Muscle of arm (tissue), 14 donors: ENCODE measurements around the gene GPT2. TPM values are rescaled to one million over a fixed set of nuclear protein-coding genes. Genes with fewer than 3 reads are reported as not detected.
A peak's percentile ranks its signal among the peaks of the same experiment; 100 is the strongest.

Experiments used
- DNase-seq: peaks from one replicate; pipeline ENCODE4 v3.0.0-alpha.2; 2013
- long read RNA-seq, 11 donors: transcript quantifications; one replicate each; lab custom pipeline, GENCODE V29; 2026
- polyA plus RNA-seq, 12 donors: library from polyadenylated mRNA; unstranded; fragments of 120-200 nt; gene quantifications; one replicate each; pipeline ENCODE4 v1.2.1, GENCODE V29; 2013; ENCODE audit not compliant: insufficient read length in 12 of 12

Gene GPT2, protein sequence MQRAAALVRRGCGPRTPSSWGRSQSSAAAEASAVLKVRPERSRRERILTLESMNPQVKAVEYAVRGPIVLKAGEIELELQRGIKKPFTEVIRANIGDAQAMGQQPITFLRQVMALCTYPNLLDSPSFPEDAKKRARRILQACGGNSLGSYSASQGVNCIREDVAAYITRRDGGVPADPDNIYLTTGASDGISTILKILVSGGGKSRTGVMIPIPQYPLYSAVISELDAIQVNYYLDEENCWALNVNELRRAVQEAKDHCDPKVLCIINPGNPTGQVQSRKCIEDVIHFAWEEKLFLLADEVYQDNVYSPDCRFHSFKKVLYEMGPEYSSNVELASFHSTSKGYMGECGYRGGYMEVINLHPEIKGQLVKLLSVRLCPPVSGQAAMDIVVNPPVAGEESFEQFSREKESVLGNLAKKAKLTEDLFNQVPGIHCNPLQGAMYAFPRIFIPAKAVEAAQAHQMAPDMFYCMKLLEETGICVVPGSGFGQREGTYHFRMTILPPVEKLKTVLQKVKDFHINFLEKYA
- polyA plus RNA-seq: 10 to 100 TPM in 11 of 12 donors, not detected in 1; 16.1 to 45.1 (median 26.2) TPM
- long read RNA-seq, donor 1: 0 reads
- long read RNA-seq, donor 2, transcript GPT2-201 (12 exons, 3,984 nt): major isoform, 7 of 15 reads
- long read RNA-seq, donor 2, partial matches to known transcripts: 6 of 15 reads
- long read RNA-seq, donor 2, other reads (novel, unspliced or antisense): 0 of 15 reads
- long read RNA-seq, donor 3, partial matches to known transcripts: 5 of 9 reads
- long read RNA-seq, donor 3, other reads (novel, unspliced or antisense): 0 of 9 reads
- long read RNA-seq, donor 4, partial matches to known transcripts: 0 of 4 reads
- long read RNA-seq, donor 4, other reads (novel, unspliced or antisense): 0 of 4 reads
- long read RNA-seq, donor 5, transcript GPT2-201 (12 exons, 3,984 nt): major isoform, 13 of 15 reads
- long read RNA-seq, donor 5, partial matches to known transcripts: 0 of 15 reads
- long read RNA-seq, donor 5, other reads (novel, unspliced or antisense): 0 of 15 reads
- long read RNA-seq, donor 6: 0 reads
- long read RNA-seq, donor 7, partial matches to known transcripts: 0 of 4 reads
- long read RNA-seq, donor 7, other reads (novel, unspliced or antisense): 0 of 4 reads
- long read RNA-seq, donor 8, transcript GPT2-201 (12 exons, 3,984 nt): major isoform, 14 of 16 reads
- long read RNA-seq, donor 8, partial matches to known transcripts: 0 of 16 reads
- long read RNA-seq, donor 8, other reads (novel, unspliced or antisense): 0 of 16 reads
- long read RNA-seq, donor 9, partial matches to known transcripts: 0 of 1 reads
- long read RNA-seq, donor 9, other reads (novel, unspliced or antisense): 0 of 1 reads
- long read RNA-seq, donor 10, transcript GPT2-201 (12 exons, 3,984 nt): major isoform, 14 of 41 reads
- long read RNA-seq, donor 10, partial matches to known transcripts: 26 of 41 reads
- long read RNA-seq, donor 10, other reads (novel, unspliced or antisense): 0 of 41 reads
- long read RNA-seq, donor 11, partial matches to known transcripts: 0 of 4 reads
- long read RNA-seq, donor 11, other reads (novel, unspliced or antisense): 0 of 4 reads

DNA sequence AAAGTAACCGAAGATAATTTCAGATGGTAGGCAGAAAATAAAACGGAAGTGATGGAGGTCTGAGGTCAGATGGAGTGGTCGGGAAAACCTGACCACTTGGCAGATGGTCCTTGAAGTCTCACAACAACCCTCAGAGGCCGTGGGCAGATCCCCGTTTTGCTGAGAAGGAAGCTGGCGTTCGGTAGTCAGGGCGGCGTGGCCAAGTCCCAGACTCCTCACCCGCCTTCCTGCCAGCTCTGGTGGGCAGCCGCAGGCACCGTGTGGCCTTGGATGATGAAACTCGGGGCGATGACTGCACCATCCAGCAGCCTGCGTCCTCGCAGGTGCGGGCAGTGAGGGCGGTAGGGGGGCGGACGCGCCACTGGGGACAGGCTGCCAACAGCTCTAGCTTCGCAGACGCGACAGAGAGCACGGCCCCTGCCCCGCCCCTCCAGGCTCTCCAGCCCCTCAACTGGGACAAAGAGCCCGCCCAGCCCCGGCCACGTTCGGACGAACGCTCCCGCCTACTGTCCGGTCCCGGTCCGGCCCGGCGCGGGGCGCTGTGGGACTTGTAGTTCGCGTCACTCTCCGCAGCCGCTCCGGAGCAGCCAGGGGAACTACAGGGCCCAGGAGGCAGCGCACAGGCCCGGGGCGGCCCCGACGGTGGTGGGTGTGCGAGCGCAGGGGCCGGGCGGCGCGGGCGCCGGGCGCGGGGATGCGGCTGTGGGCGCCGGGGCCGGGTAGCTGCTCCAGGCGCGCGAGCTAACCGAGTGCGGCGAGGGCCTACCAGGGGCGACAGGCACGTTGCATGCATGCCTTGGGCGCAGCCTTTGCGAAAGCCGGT, at the start of gene GPT2:
Gene GPT2, plus strand, starts transcription at position 673 of the 823 bp plus-strand sequence. CDS start 354 bp downstream, outside the sequence.
- peak; percentile 94 for DNase-seq

DNA sequence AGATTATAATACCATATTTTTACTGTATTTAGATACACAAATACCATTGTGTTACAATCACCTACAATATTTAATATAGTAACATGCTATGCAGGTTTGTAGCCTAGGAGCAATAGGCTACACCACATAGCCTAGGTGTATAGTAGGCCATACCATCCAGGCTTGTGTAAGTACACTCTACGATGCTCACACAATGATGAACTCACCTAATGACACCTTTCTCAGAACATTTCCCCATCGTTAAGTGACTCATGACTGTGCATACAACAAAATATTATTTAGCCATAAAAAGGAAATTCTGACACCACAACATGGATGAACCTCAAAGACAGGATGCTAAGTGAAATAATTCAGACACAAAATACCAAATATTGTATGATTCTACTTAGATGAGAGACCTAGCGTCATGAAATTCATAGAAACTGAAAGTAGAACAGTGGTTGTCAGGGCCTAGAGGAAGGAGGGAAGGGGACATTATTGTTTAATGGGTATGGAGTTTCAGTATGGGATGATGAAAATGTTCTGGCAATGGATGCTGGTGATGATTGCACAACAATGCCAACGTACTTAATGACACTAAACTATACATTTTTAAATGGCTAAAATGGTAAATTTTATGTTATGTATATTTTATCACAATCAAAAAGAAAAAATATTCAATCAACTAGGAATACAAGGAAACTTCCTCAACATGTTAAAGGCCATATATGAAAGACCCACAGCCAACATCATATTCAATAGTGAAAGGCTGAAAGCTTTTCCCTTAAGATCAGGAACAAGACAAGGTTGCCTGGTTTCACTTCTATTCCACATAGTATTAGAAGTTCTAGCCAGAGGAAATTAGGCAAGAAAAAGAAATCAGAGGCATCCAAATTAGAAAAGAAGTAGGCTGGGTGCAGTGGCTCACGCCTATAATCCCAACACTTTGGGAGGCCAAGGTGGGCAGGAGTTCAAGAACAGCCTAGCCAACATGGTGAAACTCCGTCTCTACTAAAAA, 47.3 kb upstream of the GPT2 start:
- DNase-seq: no peak

DNA sequence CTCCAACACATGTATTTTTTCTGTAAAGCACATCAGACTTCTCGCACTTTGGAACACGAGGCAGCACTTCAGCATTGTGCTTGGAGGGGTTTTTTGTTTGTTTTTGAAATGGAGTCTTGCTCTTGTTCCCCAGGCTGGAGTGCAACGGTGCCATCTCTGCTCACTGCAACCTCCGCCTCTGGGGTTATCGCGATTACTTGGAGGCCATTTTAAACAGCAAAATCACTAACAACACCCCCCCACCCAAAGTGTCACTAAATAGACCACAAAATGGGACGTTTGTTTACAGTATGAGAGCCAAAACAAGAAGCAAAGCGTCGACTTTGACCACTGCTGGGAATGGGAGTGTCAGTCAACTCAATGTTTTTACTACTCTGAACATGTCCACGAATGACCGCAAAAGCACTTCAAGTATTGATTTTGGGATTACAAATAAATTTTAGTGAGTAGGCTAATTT, 44.1 kb upstream of the GPT2 start:
- no peak for DNase-seq

DNA sequence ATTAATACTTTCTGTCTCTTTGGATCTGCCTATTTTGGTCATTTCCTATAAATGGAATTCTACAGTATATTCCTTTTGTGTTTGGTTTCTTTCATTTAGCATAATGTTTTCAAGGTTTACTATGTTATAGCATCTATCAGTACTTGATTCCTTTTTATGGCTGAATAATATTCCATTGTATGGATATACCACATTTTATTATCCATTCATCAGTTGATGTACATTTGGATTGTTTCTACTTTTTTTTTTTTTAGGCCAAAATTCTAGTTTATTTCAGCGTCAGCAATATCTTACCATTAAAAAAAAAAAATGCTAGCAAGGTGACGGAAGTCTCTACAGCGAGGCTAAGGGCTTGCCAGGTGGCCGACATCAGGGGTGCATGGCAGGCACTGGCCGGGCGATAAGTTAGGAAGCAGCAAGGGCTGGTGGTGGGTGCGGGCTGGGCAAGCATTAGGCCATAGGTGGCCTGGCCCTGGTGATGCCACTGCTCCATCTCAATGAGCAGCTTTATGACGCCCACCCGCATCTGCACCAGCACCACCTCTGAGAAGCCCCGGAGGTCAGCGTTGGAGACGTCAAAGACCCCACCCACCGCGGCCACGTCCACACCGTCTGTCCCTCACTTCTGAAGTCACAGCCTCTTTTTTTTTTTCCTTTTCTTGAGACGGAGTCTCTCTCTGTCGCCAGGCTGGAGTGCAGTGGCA, 41.8 kb upstream of the GPT2 start:
- DNase-seq: no peak

DNA sequence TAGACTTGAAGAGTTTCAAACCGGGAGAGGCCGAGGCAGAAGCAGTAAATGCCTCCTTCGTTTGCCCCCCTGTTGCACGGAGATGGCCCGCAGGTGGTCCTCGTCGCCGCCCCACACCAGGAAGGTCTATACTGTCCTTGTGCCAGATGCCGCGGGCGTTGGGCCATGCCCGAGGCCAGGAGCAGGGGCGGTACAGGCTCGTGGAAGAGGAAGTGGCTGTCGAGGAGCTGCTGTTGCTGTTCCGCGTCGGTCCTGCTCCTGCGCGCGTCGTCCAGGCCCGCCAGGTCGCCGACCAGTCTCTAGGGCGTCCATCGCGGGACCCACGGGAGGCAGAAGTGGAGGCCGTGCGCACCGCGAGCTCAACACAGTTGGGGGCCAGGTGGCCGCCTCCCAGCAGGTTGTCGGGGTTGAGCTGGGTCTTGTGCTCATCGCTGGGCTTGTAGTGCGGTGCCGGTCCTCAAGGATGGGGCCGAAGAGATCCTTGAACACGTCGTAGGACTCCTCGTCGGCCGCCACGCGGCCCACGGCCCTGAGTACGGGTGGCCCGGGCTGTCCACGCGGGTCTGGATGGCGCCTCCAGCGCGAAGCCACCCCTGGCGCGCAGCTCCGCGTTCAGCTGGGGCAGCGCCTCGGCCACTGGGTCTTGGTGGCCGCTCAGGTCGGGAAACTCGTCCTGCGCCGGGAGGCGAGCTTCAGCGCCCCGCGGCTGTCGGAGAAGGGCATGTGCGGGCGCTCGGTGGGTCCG, 40.1 kb upstream of the GPT2 start:
- DNase-seq: no peak

DNA sequence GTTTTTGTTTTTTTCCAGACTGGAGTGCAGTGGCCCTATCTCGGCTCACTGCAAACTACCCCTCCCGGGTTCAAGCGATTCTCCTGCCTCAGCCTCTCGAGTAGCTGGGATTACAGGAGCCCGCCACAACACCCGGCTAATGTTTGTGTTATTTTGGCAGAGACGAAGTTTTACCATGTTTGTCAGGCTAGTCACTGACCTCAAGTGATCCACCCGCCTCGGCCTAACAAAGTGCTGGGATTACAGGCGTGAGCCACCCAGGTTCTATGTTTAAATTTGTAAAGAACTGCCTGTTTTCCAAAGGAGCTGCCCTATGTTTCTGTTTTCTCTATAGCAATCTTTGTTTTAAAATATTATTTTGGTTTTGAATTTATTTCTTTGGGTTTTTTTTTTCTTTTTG, 39.4 kb upstream of the GPT2 start:
- DNase-seq: no peak

DNA sequence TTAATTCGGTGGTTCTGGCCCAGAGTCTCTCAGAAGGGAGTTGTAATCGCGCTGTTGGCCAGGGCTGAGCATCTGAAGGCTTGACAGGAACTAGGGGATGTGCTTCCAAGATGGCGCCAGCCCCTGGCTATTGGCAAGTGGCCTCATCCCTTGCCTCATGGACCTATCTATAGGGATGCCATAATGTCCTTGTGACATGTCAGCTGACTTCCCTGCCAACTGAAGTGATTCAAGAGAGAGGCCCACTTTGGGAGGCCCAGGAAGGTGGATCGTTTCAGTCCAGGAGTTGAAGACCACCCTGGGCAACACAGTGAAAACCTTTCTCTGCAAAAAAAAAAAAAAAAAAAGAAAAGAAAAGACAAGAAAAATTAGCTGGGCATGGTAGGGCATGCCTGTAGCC, 38.2 kb upstream of the GPT2 start:
- DNase-seq: no peak

DNA sequence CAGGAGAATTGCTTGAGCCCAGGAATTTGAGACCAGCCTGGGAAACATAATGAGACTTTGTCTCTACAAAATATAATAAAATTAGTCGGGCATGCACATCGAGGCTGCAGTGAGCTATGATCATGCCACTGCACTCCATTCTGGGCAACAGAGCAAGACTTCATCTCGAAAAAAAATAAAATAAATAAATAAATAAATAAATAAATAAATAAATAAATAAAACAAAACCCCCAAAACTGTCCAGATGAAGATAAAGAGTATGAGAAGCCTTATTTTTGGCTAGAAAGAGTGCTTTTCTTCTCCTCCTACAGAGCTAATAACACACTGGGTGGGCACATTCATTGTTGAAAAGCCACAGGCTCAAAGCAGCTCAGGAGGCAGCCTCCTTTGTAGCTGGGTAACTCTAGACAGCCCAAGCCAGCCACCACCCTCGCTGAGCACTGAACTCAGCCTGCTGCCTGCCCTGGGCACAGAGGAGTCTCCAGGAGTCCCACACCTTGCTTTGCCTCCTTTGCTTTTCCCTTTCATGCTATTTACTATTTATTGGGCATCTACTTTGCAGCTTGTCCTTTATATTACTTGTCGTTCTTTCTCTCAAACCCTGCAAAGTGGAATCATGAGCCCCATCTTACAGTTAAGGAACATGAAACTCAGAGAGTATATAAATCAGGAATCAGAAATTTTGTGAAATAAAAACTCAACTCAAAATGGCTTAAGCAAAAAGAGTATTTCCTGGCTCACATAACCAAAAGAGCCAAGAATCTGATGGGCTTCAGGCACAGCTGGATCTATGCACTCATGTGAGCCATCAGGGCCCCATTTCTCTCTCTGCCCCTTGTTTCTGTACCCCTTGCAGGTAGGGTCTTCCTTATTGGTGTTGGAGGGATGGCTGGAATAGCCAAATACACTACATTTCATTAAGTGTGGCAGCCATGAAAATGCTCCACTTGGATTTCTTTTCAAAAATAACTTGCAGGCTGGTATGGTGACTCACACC, 35.1 kb upstream of the GPT2 start:
- no peak for DNase-seq

DNA sequence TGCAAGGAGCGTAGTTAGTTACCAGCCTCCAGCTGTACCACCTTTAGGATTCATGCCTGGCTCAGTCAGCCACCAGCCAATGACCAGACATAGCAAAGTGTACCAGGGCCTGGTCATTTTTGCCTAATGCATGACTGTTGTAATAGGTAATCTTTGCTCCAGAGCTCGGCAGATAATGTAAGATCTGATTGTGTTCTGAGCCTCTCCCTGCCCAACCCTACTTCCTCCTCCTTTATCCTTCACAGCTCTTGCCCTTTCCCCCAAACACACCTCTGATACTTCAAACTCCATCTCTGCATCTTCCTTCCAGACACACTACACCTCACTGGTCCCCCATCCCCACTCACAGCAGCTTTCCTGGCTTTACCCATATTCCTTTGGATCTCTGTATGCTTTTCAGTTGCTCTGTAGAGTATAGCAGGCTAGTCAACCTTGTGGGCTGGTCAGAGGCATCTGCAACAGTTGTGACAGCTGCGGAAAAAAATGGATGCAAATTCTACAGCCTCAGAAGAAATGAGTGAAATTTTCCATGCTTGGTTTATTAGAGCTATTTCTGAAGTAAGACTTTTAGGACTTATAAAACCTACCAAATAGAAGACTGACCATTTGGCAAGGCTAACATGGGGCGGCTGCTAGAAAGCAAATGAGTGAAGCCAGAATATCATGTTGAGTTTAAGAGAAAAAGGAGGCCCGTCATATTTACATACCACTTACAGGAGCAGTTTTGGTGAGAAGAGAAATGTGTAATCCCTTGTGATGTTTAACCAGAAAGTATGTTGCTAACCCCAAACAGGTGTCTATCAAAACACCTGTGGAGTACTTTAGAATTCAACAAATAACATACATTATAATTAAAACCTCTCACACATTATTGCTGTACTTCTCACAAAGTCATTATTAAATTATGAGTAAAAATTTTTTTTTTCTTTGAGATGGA, 33.3 kb upstream of the GPT2 start:
- DNase-seq: no peak

DNA sequence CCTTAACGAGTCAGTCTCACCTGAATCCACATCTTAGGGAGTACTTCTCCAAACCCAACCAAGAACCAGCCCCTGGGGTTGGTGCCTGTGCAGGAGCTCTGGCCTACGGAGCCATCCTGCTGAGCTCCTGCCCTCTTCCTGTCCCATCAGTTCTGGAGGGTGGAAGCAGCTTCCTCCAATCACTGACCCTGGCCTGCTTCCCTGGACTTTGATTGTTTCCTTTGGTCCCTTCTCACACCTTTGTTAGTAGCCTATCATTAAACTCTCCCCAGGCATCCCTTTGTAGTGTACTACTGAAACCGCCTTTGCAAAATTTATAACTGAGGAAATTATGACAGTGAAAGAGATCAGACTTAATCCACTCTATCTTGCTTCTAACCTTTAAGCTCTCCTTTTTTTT, 32.0 kb upstream of the GPT2 start:
- no peak for DNase-seq

DNA sequence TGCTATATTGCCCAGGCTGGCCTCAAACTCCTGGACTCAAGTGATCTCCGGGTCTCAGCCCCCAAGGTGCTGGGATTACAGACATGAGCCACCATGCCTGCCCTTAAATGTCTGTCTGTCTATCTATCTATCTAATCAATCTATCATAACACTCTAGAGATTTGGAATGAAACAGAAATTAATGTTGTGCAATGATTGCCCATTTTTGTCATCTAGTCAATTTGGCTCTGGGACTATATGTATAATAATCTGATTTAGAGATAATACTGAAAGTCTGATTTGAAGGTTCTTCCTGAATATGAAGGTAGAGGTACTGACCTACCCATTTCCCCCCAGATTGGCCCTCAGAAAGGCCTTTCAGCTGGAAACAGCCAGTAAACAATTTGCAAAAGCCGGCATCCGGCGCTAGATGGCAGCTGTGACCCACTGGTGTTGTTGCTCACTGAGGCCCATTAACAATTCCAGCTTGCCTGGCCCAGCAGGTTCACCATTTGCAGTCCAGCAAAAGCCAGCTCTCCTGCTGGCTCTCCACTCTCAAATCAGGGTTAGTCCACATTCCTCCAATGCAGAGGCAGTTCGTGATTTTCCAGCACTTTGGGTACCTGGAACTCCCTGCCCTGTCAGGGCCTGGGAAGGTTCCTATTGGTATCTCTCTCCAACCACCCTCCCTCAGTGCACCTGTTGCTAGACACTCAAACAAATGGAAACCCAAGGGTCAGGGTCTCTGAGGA, 30.3 kb upstream of the GPT2 start:
- DNase-seq: peak; percentile 79

DNA sequence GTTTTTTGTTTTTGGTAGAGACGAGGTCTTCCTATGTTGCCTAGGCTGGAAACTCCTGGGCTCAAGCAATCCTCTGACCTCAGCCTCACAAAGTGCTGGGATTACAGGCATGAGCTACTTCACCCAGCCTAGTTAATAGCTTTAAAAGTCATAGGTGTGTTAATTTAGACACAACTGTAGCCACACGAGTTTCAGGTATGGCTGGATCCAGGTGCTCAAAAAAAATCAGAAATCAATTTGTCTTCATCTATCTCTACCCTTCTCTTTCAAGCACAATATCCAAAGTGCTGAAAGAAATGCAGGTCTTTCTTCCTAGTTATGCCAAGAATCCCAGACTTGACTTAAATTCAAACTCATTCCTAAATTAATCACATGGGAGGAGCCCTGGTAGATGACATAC, 29.3 kb upstream of the GPT2 start:
- DNase-seq: no peak

DNA sequence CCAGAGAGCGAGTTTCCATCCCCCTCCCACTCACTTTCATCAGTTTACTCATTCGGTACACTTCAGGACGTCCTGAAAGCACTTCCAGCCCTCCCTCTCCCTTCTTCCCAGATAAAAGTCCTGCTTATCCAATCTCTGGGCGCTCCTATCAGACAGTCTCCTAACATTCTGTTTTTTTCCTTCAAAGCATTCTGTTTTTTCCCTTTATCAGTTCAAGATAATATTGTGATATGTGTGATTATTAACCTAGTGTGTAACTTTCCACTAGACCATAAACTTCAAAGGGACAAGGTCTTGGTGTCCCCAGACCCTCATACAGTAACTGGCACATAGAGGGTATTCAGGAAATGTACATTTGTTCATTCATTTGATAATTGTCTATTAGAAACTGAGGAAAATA, 28.8 kb upstream of the GPT2 start:
- no peak for DNase-seq

DNA sequence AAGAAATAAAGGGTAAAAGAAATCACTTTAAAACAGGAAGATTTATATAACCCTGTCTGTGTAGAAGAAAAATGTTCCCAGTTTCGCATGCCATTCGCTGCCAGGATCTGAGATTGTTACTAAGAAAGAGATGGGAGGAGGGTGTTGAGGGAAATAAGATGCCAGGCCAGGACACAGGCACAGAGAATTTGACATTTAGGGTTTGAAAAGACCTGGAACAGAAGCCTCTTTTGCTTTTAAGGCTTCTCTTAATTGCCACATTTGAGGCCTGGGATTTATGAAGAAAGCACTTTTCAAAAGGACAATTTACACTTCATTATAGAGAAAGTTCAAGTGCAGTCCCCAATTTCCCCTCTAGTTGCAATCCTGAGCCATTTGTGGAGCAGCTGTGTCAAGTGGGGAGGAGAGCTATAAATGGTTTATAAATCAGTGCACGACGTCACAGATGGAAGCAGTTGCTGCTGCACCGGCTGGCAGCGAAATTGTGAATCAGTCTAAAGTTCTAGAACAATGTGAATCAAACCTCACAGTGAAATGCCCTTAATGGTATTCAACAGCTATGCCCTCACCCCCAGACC, 26.7 kb upstream of the GPT2 start:
- DNase-seq: peak; percentile 32
